Head of caudate nucleus (tissue), 42 donors: ENCODE results near the gene PSMC5.
"Not testable (repeated sequence)": the region's sequence is repeated elsewhere in the genome, so short reads cannot be mapped to it uniquely, and the experiment has no call there.

ENCODE experiments used
- DNase-seq, 42 donors: peaks; one replicate each; pipeline versions ENCODE4 v3.0.0 to v3.0.0-alpha.2; 2020 to 2021; ENCODE audit warnings: mixed read lengths in 7 of 42
- intact Hi-C: fragments of 100-400 bp; cut with DNase I; formaldehyde crosslinking; loops from one replicate; pipeline ENCODE4 v1.15.0; 2022

PSMC5 gene

GRCh38 chr17:63827002-63827800 is at the start of gene PSMC5, which contains the start of gene FTSJ3:
Gene PSMC5, plus strand, starts transcription at chr17:63827431. Its CDS starts 60 bp downstream, at chr17:63827491.
Gene FTSJ3, minus strand, starts transcription at chr17:63827663. Its CDS starts 761 bp downstream, at chr17:63826902.
- DNase-seq = peak; percentile 96 to 99 (median 98)
- intact Hi-C loops = loop anchor here (5.0 kb wide), 1 partner anchor 55 kb away; the partner anchor contains the start of genes CCDC47 and DDX42

- no peak for DNase-seq
- intact Hi-C loops = no loop called here
Measured at GRCh38 chr17:63780507-63780906, 46.7 kb upstream of the PSMC5 start.

GRCh38 chr17:63780928-63781327 is 46.3 kb upstream of the PSMC5 start:
- DNase-seq = no peak
- intact Hi-C loops = no loop called here

GRCh38 chr17:63783522-63783921 is 43.7 kb upstream of the PSMC5 start:
- intact Hi-C loops = no loop called here
- no peak for DNase-seq

GRCh38 chr17:63785556-63785955 is 41.7 kb upstream of the PSMC5 start:
- intact Hi-C loops = no loop called here
- DNase-seq = no peak

- intact Hi-C loops = no loop called here
- DNase-seq = no peak
Measured at GRCh38 chr17:63786117-63786516, 41.1 kb upstream of the PSMC5 start.

GRCh38 chr17:63786971-63787711 is 40.1 kb upstream of the PSMC5 start:
- intact Hi-C loops = no loop called here

GRCh38 chr17:63790057-63790456 is 37.2 kb upstream of the PSMC5 start:
- intact Hi-C loops = no loop called here
- no peak for DNase-seq

More at GRCh38 chr17:63786971-63787711, 40.1 kb upstream of the PSMC5 start:
- no peak for DNase-seq

- intact Hi-C loops = no loop called here
Measured at GRCh38 chr17:63792055-63792729, 35.0 kb upstream of the PSMC5 start.

GRCh38 chr17:63796375-63796774 is 30.9 kb upstream of the PSMC5 start:
- DNase-seq, intact Hi-C loops: not testable (repeated sequence)

More at GRCh38 chr17:63792055-63792729, 35.0 kb upstream of the PSMC5 start:
- DNase-seq = no peak

- no peak for DNase-seq
- intact Hi-C loops = no loop called here
Measured at GRCh38 chr17:63798572-63799106, 28.6 kb upstream of the PSMC5 start.

GRCh38 chr17:63800783-63801182 is 26.4 kb upstream of the PSMC5 start:
- DNase-seq = no peak
- intact Hi-C loops = no loop called here

- DNase-seq = no peak
- intact Hi-C loops = no loop called here
Measured at GRCh38 chr17:63804328-63804727, 22.9 kb upstream of the PSMC5 start.

- intact Hi-C loops = no loop called here
- no peak for DNase-seq
Measured at GRCh38 chr17:63805591-63805990, 21.6 kb upstream of the PSMC5 start.

GRCh38 chr17:63809970-63810369 is 17.3 kb upstream of the PSMC5 start:
- DNase-seq = no peak
- intact Hi-C loops = no loop called here

GRCh38 chr17:63816123-63816522 is 11.1 kb upstream of the PSMC5 start:
- DNase-seq = no peak

GRCh38 chr17:63816669-63817068 is 10.6 kb upstream of the PSMC5 start:
- intact Hi-C loops = no loop called here
- no peak for DNase-seq

More at GRCh38 chr17:63816123-63816522, 11.1 kb upstream of the PSMC5 start:
- intact Hi-C loops = no loop called here

- DNase-seq = no peak
- intact Hi-C loops = no loop called here
Measured at GRCh38 chr17:63817736-63818385, 9.4 kb upstream of the PSMC5 start.

GRCh38 chr17:63819131-63819530 is 8.1 kb upstream of the PSMC5 start:
- DNase-seq = no peak
- intact Hi-C loops = no loop called here
